ENCODE results near the gene DPH2. TPM values are rescaled to one million over a fixed set of nuclear protein-coding genes. Genes with fewer than 3 reads are reported as not detected.

DPH2 gene
- total RNA-seq, 2 donors from 2014 or later: 25.4 to 31.1 TPM

- Histone ChIP-seq H3K36me3 (no peaks in the 10 kb centered on the region), H3K27ac (no peak overlapping the region), H3K27me3 (replicated peaks; ENCODE audit: insufficient read depth) (no peaks in the 10 kb centered on the region), H3K9me3 (no peaks in the 10 kb centered on the region), H3K4me1 (replicated peaks) (no peaks in the 10 kb centered on the region), H3K4me3 (no peak overlapping the region)
- no peak for DNase-seq (ENCODE audit: low spot score)
- intact Hi-C loops (cut with DNase I): no loop called here
- TF ChIP-seq POLR2A (IDR thresholded peaks at IDR 0.05) (no peak), CTCF (IDR thresholded peaks at IDR 0.05) (no peak), POLR2AphosphoS5 (IDR thresholded peaks at IDR 0.05) (no peak)
- 72% methylated on average over 6 of the region's 6 CpGs for WGBS
These were observed 26.9 kb downstream of the DPH2 start for GRCh38 chr1:43996733-43997115.

GRCh38 chr1:43997295-43997999, 27.6 kb downstream of the DPH2 start:
- Histone ChIP-seq H3K9me3 (no peaks in the 10 kb centered on the region), H3K27ac (no peak overlapping the region), H3K36me3 (no peaks in the 10 kb centered on the region), H3K4me1 (replicated peaks) (no peaks in the 10 kb centered on the region), H3K27me3 (replicated peaks; ENCODE audit: insufficient read depth) (no peaks in the 10 kb centered on the region), H3K4me3 (no peak overlapping the region)
- intact Hi-C loops (cut with DNase I): no loop called here
- TF ChIP-seq POLR2A (IDR thresholded peaks at IDR 0.05) (no peak), CTCF (IDR thresholded peaks at IDR 0.05) (no peak), POLR2AphosphoS5 (IDR thresholded peaks at IDR 0.05) (no peak)
- WGBS: 69% methylated on average over 18 of the region's 22 CpGs
- no peak for DNase-seq (ENCODE audit: low spot score)

DNA sequence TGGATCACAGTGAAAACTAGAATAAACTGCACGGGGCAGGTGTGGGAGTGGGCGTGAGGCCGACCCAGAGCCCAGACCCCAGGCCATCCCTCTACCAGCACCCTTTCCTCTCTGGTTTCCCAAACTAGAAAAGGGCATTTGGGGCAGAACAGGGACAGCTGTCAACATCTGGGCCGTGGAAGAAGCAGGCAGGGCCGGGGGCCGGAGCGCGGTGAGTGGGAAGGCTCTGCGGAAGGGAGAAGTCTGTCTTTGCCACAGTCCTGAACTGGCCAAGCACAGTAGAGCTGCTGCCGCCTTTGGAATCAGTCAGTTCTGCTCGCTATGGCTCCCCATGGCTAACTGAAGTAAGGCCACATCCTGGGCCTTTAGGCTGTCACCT, 28.2 kb downstream of the DPH2 start:
- Histone ChIP-seq H3K4me1 (replicated peaks) (no peaks in the 10 kb centered on the region), H3K27me3 (replicated peaks; ENCODE audit: insufficient read depth) (no peaks in the 10 kb centered on the region), H3K27ac (no peak overlapping the region), H3K36me3 (no peaks in the 10 kb centered on the region), H3K9me3 (no peaks in the 10 kb centered on the region), H3K4me3 (no peak overlapping the region)
- TF ChIP-seq POLR2A (IDR thresholded peaks at IDR 0.05): no peak
- no peak for TF ChIP-seq CTCF (IDR thresholded peaks at IDR 0.05)
- TF ChIP-seq POLR2AphosphoS5 (IDR thresholded peaks at IDR 0.05): no peak
- DNase-seq (ENCODE audit: low spot score): no peak
- intact Hi-C loops (cut with DNase I): no loop called here
- WGBS: 87% methylated on average over 11 of the region's 11 CpGs

DNA sequence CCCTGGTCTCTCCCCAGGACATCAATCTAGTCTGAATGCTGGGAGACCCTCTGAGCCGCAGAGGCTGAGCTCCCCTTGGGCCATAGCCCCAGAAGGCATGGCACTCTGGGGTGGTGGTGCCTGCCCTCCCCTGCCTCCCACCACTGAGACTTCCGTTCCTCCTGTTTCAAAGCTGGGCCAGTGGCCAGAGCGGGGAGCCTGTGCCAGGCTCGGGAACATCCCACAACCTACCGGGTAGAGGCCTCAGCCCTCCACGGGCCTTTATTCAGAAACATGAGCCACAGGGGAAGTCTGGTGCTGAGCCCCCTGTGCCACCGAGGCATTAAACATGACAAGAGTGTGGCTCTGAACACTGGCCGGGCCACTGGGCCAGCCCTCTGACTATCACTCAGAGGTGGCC, 29.6 kb downstream of the DPH2 start:
- intact Hi-C loops (cut with DNase I): no loop called here
- no peak for TF ChIP-seq CTCF (IDR thresholded peaks at IDR 0.05)
- TF ChIP-seq POLR2AphosphoS5 (IDR thresholded peaks at IDR 0.05): no peak
- no peak for TF ChIP-seq POLR2A (IDR thresholded peaks at IDR 0.05)
- no peak overlapping the region for H3K4me3 ChIP-seq
- DNase-seq (ENCODE audit: low spot score): no peak
- H3K27ac ChIP-seq: no peak overlapping the region
- no peaks in the 10 kb centered on the region for H3K4me1 ChIP-seq (replicated peaks)
- no peaks in the 10 kb centered on the region for H3K9me3 ChIP-seq
- no peaks in the 10 kb centered on the region for H3K27me3 ChIP-seq (replicated peaks; ENCODE audit: insufficient read depth)
- 44% methylated on average over 8 of the region's 8 CpGs for WGBS
- H3K36me3 ChIP-seq: no peaks in the 10 kb centered on the region

DNA sequence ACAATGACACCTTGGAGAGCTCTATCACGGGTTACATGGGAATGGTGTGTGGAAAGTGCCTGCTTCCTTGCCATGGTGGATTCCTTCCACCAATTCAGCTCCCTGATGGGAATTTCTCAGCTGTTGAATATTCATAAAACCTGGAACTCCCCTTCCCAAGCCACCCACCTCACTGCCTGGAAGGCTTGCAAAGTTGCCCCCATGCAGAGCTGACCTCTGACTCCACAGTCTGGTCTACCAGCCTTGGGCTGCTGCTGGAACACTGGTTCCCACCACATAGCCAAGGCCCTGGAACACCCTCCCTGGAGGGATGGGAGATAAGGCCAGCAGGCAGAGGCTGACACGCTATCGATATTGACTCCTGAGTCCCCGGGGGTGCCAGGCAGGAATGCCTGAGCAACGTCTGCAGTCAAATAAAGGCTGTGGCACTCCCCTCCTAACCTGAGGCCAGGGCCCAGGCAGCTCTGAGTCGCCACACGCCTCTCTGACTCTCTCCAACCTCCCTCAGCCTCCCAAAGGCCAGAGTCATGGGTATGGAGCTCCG, 30.4 kb downstream of the DPH2 start:
- WGBS: 76% methylated on average over 7 of the region's 8 CpGs
- Histone ChIP-seq H3K27me3 (replicated peaks; ENCODE audit: insufficient read depth) (no peaks in the 10 kb centered on the region), H3K9me3 (no peaks in the 10 kb centered on the region), H3K4me1 (replicated peaks) (no peaks in the 10 kb centered on the region), H3K36me3 (no peaks in the 10 kb centered on the region), H3K27ac (no peak overlapping the region), H3K4me3 (no peak overlapping the region)
- no peak for DNase-seq (ENCODE audit: low spot score)
- intact Hi-C loops (cut with DNase I): no loop called here
- TF ChIP-seq POLR2AphosphoS5 (IDR thresholded peaks at IDR 0.05) (no peak), CTCF (IDR thresholded peaks at IDR 0.05) (no peak), POLR2A (IDR thresholded peaks at IDR 0.05) (no peak)

Measured in prostate gland (tissue), 2 donors.